Measurements from ENCODE around the gene NGEF.
"Not testable (repeated sequence)": the region's sequence is repeated elsewhere in the genome, so short reads cannot be mapped to it uniquely, and the experiment has no call there.

NGEF gene

GRCh38 chr2:232863996-232864395, 149.1 kb downstream of the NGEF start:
- DNase-seq, result no peak

- DNase-seq, result no peak
Measured at GRCh38 chr2:232861353-232861752, 151.7 kb downstream of the NGEF start.

GRCh38 chr2:232860593-232861241, 152.3 kb downstream of the NGEF start:
- no peak for DNase-seq

- no peak for DNase-seq
Measured at GRCh38 chr2:232859385-232859916, 153.6 kb downstream of the NGEF start.

GRCh38 chr2:232857158-232857563, 155.9 kb downstream of the NGEF start:
- no peak for DNase-seq

- no peak for DNase-seq
Measured at GRCh38 chr2:232854082-232854481, 159.0 kb downstream of the NGEF start.

GRCh38 chr2:232852676-232853075, 160.4 kb downstream of the NGEF start:
- no peak for DNase-seq

GRCh38 chr2:232852081-232852480, 161.0 kb downstream of the NGEF start:
- DNase-seq, result not testable (repeated sequence)

- DNase-seq, result no peak
Measured at GRCh38 chr2:232850039-232850438, 163.0 kb downstream of the NGEF start.

GRCh38 chr2:232846055-232846454, 167.0 kb downstream of the NGEF start:
- DNase-seq, result no peak

- DNase-seq, result no peak
Measured at GRCh38 chr2:232843834-232844233, 169.2 kb downstream of the NGEF start.

- DNase-seq, result no peak
Measured at GRCh38 chr2:232842689-232843088, 170.4 kb downstream of the NGEF start.

- no peak for DNase-seq
Measured at GRCh38 chr2:232839411-232840079, 173.5 kb downstream of the NGEF start.

GRCh38 chr2:232838406-232838874, 174.6 kb downstream of the NGEF start:
- DNase-seq, result no peak

- DNase-seq, result no peak
Measured at GRCh38 chr2:232836934-232837333, 176.1 kb downstream of the NGEF start.

- no peak for DNase-seq
Measured at GRCh38 chr2:232835687-232836208, 177.3 kb downstream of the NGEF start.

GRCh38 chr2:232833830-232834229, 179.2 kb downstream of the NGEF start:
- no peak for DNase-seq

- DNase-seq, result no peak
Measured at GRCh38 chr2:232831496-232831895, 181.6 kb downstream of the NGEF start.

GRCh38 chr2:232829988-232830387, 183.1 kb downstream of the NGEF start:
- no peak for DNase-seq
